Esophagus muscularis mucosa (tissue), 4 donors: Measurements from ENCODE around the gene CD52. TPM values are rescaled to one million over a fixed set of nuclear protein-coding genes. Genes with fewer than 3 reads are reported as not detected.

Source experiments
- DNase-seq: peaks from one replicate; pipeline ENCODE4 v3.0.0-alpha.2; 2017; ENCODE audit errors: extremely low spot score
- H3K27ac ChIP-seq, 4 donors: fragments of 200-600 bp; sonication (generic); replicated peaks in 1 of 4; 1 replicate in 3 of 4; 2 replicates in 1 of 4; pipeline ENCODE4 v1.5.1; 2016 to 2019; ENCODE audit warnings: mild to moderate bottlenecking in 1 of 4
- H3K27me3 ChIP-seq, 4 donors: fragments of 200-600 bp; sonication (generic); one replicate each; pipeline versions ENCODE4 v1.5.1 to v1.6.0; 2016 to 2019
- H3K36me3 ChIP-seq, 4 donors: fragments of 200-600 bp; sonication (generic); one replicate each; pipeline ENCODE4 v1.5.1; 2016 to 2019
- H3K4me1 ChIP-seq, 4 donors: fragments of 200-600 bp; sonication (generic); one replicate each; pipeline ENCODE4 v1.5.1; 2016 to 2019
- H3K4me3 ChIP-seq, 4 donors: fragments of 200-600 bp; sonication (generic); 1 replicate in 2 of 4; 2 replicates in 2 of 4; pipeline ENCODE4 v1.5.1; 2016 to 2019; ENCODE audit warnings: mild to moderate bottlenecking in 4 of 4, moderate library complexity in 1 of 4
- H3K9me3 ChIP-seq, 4 donors: fragments of 200-600 bp; sonication (generic); 1 replicate in 3 of 4; 2 replicates in 1 of 4; pipeline ENCODE4 v1.5.1; 2016 to 2019
- EP300 ChIP-seq: sonication (generic); formaldehyde crosslinking; IDR thresholded peaks from one replicate; pipeline ENCODE4 v1.6.1; 2017; ENCODE audit warnings: antibody characterized with exemption
- POLR2A ChIP-seq: fragments of 450-650 bp; IDR thresholded peaks from one replicate; pipeline ENCODE4 v1.6.1; 2017; ENCODE audit warnings: antibody characterized with exemption, moderate library complexity, mild to moderate bottlenecking, low read depth
- POLR2AphosphoS5 ChIP-seq, 2 donors: sonication (generic); formaldehyde crosslinking; IDR thresholded peaks; one replicate each; pipeline ENCODE4 v1.6.1; 2017; ENCODE audit warnings: antibody characterized with exemption in 2 of 2
- WGBS: methylation state at CpG from one replicate; pipeline ENCODE4 v1.1.5; 2018; 5-methylcytosine and 5-hydroxymethylcytosine counted together
- intact Hi-C: fragments of 100-400 bp; cut with DNase I; formaldehyde crosslinking; loops from one replicate; pipeline ENCODE4 v1.15.1; 2023
- total RNA-seq, 4 donors: library from RNA; depleted of rRNA; stranded (reverse); fragments of >200 nt; gene quantifications; one replicate each; pipeline versions ENCODE4 v1.1.0 to v1.2.1, GENCODE V29; 2016
- TF ChIP-seq, protein P1 (sequence below), 3 experiments: fragments of 200-600 bp in 2 of 3; fragments of 450-650 bp in 1 of 3; sonication (generic) in 2 of 3; IDR thresholded peaks; one replicate each; pipeline ENCODE4 v1.5.1; 2017 to 2019; ENCODE audit warnings: antibody characterized with exemption in 3 of 3, mild to moderate bottlenecking in 2 of 3, moderate library complexity in 1 of 3

Gene CD52
- total RNA-seq, 4 donors from 2014 or later: 3.8 to 14.0 (median 7.1) TPM; not detected in 1

DNA sequence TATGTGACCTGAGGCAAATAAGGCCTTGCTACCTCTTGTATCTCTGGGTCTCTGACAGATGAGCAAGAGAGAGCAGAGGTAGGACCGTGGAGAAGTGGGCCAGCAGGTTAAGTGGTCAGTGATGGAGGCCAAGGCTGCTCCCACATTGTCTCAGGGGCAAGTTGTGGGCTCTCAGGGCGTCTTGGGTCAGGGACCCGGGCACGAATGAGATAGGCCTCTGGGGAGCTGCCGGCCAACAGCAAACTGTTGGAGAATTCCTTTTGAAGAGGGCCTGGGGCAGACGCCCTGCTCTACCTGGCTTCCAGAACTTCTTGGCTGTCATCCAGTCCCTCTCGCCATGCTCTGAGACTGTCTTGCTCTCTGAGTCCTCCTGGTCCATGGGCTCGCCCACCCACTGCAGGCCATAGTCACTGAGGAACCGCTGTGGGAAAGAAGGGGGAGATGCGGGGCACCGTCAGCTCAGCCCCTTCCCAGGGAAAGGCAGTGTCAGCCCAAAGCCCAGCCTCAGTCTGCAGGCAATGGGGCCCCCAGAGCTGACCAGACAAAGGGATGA, 23.8 kb upstream of the CD52 start:
- no peak overlapping the region for H3K4me3 ChIP-seq

DNA sequence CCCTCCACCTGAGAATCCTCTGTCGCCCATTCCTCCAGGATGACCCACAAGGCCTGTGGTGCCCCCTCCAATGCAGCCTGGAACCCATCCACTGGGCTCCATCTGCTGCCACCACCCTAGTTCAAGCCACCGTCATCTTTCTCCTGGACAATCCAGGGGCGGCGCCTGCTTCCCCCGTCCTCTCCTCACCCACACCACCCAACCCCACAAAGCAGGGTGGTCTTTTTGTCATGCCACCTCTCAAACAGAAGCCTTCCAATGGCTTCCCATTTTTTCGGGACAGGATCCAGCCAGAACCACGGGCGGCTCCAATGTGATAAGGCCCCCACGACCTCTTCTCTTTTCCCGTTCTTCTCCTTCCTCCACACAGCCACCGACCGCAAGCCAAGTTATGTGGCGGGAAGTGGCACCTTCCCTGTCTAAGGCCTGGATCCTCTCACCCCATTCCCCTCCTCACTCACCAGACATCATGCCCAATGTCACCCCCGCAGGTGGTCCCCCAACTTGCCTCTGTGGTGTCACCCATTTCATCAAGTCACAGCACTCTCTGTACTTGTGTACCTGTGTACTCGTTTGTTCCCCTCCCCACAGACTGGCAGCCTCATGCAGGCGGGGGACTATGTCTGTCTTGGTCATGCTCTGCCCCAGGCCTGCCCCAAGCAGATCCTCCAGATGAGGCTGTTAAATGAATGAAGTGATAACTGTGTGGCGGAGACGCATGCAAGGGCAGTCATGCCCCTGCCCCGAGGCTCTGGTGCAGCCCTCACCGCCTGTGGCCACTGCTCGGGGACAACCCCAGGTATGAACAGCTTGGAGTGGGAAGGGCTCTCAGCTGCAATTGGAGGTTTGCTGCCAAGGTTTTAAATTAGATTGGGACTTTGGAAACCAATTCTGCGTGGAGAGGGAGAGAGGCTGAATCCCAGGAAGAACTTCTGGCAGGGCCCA, 22.3 kb upstream of the CD52 start:
- Histone ChIP-seq H3K36me3 (peaks cover 7 to 26% (median 9%) of the 10 kb centered on the region in 4 donors), H3K27me3 (no peaks in the 10 kb centered on the region), H3K4me1 (peaks cover 3 to 16% (median 12%) of the 10 kb centered on the region in 4 donors), H3K27ac (no peak overlapping the region), H3K9me3 (no peaks in the 10 kb centered on the region), H3K4me3 (no peak overlapping the region)
- DNase-seq: no peak
- 94% methylated on average over 22 of the region's 22 CpGs for WGBS
- TF ChIP-seq POLR2AphosphoS5 (IDR thresholded peaks at IDR 0.05) (no peak), EP300 (no peak), POLR2A (no peak)
- TF ChIP-seq, protein P1, sequence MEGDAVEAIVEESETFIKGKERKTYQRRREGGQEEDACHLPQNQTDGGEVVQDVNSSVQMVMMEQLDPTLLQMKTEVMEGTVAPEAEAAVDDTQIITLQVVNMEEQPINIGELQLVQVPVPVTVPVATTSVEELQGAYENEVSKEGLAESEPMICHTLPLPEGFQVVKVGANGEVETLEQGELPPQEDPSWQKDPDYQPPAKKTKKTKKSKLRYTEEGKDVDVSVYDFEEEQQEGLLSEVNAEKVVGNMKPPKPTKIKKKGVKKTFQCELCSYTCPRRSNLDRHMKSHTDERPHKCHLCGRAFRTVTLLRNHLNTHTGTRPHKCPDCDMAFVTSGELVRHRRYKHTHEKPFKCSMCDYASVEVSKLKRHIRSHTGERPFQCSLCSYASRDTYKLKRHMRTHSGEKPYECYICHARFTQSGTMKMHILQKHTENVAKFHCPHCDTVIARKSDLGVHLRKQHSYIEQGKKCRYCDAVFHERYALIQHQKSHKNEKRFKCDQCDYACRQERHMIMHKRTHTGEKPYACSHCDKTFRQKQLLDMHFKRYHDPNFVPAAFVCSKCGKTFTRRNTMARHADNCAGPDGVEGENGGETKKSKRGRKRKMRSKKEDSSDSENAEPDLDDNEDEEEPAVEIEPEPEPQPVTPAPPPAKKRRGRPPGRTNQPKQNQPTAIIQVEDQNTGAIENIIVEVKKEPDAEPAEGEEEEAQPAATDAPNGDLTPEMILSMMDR (IDR thresholded peaks at IDR 0.05): no peak
- intact Hi-C loops: no loop called here

More for the DNA sequence above, 23.8 kb upstream of the CD52 start:
- no peaks in the 10 kb centered on the region for H3K9me3 ChIP-seq
- H3K4me1 ChIP-seq: peaks cover 3 to 23% (median 22%) of the 10 kb centered on the region in 4 donors
- H3K36me3 ChIP-seq: peaks cover 7 to 26% (median 8%) of the 10 kb centered on the region in 4 donors
- WGBS: 80% methylated on average over 7 of the region's 11 CpGs
- H3K27ac ChIP-seq: no peak overlapping the region
- intact Hi-C loops: no loop called here
- no peaks in the 10 kb centered on the region for H3K27me3 ChIP-seq
- no peak for TF ChIP-seq POLR2A
- TF ChIP-seq POLR2AphosphoS5 (IDR thresholded peaks at IDR 0.05): no peak
- TF ChIP-seq EP300: no peak
- TF ChIP-seq, protein P1 (IDR thresholded peaks at IDR 0.05): no peak
- no peak for DNase-seq

DNA sequence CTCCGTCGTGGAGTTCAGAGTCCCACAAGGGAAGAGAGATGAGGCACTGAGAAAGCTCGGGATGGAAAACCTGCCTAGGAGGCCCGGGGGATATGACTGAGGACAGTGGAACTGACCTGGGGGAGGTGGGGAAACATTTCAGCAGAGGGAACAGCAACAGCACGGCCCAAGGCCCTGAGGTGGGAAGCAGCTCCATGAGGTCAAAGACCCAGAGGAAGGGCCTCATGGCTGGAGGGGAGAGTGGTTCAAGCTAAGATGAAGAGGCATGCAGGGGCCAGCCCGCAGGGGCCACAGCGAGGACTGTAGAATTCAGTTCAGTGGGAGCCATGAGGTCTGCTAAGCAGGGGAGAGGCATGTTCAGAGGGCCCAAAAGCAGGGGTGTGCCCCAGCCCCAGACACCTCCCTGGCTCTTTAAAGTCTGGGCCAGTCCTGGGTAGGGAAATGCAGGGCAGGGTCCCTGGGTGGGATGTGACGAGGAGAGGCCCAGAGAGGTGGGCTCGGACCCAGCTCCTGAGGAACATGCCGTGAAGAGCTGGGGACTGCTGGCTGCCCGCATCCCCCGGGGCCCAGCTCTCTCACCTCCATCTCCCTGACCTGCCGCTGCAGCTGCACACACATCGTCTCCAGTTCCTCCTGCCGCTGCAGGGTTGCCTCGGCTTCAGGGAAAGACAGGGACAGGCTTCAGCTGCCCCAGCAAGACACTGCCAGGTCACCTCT, 21.3 kb upstream of the CD52 start:
- Histone ChIP-seq H3K36me3 (peaks cover 7 to 36% (median 16%) of the 10 kb centered on the region in 4 donors), H3K9me3 (no peaks in the 10 kb centered on the region), H3K4me3 (no peak overlapping the region), H3K27me3 (no peaks in the 10 kb centered on the region), H3K4me1 (peaks cover 0 to 5% (median 1%) of the 10 kb centered on the region in 4 donors), H3K27ac (no peak overlapping the region)
- WGBS: 91% methylated on average over 16 of the region's 16 CpGs
- no peak for DNase-seq
- intact Hi-C loops: no loop called here
- TF ChIP-seq, protein P1 (IDR thresholded peaks at IDR 0.05): no peak
- TF ChIP-seq POLR2AphosphoS5 (IDR thresholded peaks at IDR 0.05) (no peak), EP300 (no peak), POLR2A (no peak)

DNA sequence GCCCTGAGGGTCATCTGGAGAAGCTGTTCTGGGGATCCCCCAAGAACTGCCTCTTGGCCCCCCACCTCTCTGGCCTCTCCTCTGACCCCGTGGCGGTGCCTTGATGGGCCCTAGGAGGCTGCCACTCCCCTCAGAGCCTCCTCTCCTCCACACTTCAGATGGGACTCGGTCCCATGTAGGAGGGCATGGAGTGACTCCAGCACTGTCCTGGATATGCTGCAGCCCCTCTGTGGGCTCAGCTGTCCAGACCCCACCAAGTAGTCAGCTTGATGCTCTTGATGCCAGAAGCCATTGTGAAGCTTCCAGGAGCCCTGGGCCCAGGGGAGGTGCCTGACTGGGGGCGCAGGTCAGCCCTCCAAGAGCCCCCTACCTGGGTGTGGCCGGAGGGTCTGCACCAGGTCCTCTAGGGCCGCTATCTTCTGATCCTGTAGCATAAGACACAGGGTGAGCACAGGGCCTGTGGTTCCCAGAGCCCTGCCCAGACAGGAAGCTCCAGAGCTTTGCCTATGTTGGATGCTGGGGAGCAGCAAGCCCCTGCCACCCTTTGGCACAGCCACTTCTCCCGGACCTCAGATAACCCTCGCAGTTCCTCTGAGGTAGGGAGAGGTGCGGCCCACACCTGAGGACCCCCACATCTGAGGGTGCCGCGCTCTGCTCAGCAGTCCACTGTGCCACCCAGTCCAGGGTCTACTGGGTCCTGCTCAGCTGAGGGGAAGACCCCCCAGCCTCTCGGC, 20.5 kb upstream of the CD52 start:
- Histone ChIP-seq H3K9me3 (no peaks in the 10 kb centered on the region), H3K27me3 (no peaks in the 10 kb centered on the region), H3K36me3 (peaks cover 7 to 37% (median 16%) of the 10 kb centered on the region in 4 donors), H3K27ac (no peak overlapping the region), H3K4me3 (no peak overlapping the region), H3K4me1 (peaks cover 0 to 4% (median 0%) of the 10 kb centered on the region in 4 donors)
- intact Hi-C loops: no loop called here
- WGBS: 85% methylated on average over 4 of the region's 12 CpGs
- TF ChIP-seq, protein P1 (IDR thresholded peaks at IDR 0.05): no peak
- TF ChIP-seq POLR2A: no peak
- no peak for TF ChIP-seq POLR2AphosphoS5 (IDR thresholded peaks at IDR 0.05)
- no peak for TF ChIP-seq EP300
- DNase-seq: no peak
